GM20000 (cell line): Measurements from ENCODE around the gene CNTN4.

Experiments
- DNase-seq: peaks from one replicate; pipeline ENCODE4 v3.0.0; 2012; ENCODE audit warnings: low spot score
- CTCF ChIP-seq: IDR thresholded peaks from 2 replicates; pipeline ENCODE4 v1.5.1; 2012; ENCODE audit warnings: mild to moderate bottlenecking, control low read depth; ENCODE audit errors: extremely low read depth, missing control alignments

Gene CNTN4

DNA sequence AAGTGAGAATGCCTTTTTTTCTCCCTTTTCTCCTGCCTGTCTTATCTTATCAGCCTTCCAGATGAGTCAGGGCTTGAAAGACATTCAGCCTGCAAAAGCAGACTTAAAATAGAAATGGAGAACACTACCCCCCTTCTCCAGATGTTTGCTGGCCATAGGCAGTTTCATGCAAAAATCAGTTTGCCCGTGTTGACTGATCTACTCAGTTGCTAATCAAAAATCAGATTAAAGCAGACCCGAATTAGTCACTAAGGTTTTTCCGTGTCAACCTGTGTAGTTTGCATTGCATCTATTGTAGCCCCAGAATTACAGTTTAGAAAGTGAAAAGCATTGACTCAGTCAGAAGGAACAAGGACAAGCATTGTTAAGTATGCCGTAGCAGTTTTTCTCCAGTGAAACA lies 955.3 kb downstream of the CNTN4 start:
- TF ChIP-seq CTCF, result no peak
- no peak for DNase-seq

DNA sequence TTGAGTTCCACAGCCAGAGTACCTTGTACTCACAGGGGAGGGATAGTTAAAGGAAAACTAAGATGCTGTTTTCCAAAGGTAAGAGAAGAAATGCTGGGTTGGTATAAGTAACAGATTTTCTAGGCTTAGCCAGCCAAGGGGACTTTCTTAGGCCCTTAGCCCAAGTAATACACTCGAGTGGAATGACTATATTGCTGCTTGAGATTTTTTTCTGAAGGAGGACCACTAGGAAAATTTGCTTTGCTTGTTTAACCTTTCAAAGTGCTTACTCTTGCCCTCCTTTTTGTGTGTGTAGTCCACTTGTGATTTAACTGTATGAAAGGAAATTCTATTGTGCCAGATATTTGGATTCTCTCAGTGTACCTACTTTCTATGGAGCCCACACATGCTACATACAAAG lies 961.0 kb downstream of the CNTN4 start:
- TF ChIP-seq CTCF, result no peak
- no peak for DNase-seq

- DNase-seq, result no peak
- TF ChIP-seq CTCF, result no peak
These were observed 965.6 kb downstream of the CNTN4 start for GRCh38 chr3:3064297-3064696.

GRCh38 chr3:3065876-3066275 lies 967.2 kb downstream of the CNTN4 start:
- no peak for DNase-seq

GRCh38 chr3:3066378-3066777 lies 967.7 kb downstream of the CNTN4 start:
- no peak for DNase-seq
- TF ChIP-seq CTCF, result no peak

More at GRCh38 chr3:3065876-3066275, 967.2 kb downstream of the CNTN4 start:
- no peak for TF ChIP-seq CTCF

- TF ChIP-seq CTCF, result no peak
- DNase-seq, result no peak
These were observed 968.2 kb downstream of the CNTN4 start for GRCh38 chr3:3066910-3067309.

DNA sequence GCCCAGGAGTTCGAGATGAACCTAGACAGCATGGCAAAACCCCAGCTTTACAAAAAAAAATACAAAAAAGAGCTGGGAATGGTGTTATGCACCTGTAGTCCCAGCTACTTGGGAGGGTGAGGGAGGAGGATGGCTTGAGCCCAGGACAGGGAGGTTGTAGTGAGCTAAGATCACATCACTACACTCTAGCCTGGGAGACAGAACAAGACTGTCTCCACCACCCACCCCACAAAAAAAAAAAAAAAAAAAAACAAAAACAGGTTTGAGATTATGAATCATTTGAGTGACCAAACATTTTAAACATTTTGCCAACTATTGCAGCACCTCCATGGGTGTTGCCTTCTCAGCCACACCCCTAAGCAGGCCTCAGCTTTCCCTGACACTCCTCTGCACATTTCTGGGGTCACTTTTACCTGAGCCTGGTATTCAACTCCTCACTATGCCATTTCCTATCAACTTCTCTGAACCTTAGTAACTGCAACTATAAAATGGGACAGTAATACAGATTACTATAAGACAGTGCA lies 969.8 kb downstream of the CNTN4 start:
- DNase-seq, result no peak

More for the DNA sequence above, 969.8 kb downstream of the CNTN4 start:
- TF ChIP-seq CTCF, result no peak
